ENCODE results near the gene SAV1. TPM values are rescaled to one million over a fixed set of nuclear protein-coding genes. Genes with fewer than 3 reads are reported as not detected.

Gene SAV1
- total and polyA plus RNA-seq, 2 of the 8 experiments (the other 6 are each of a cell fraction or from before 2014, with no cell fraction given), result 15.9 to 78.3 TPM

GRCh38 chr14:50675597-50675996 is 7.5 kb upstream of the SAV1 start:
- Histone ChIP-seq H3K9ac (replicated peaks in 1 of 4; ENCODE audit: extremely low read depth in 1 of 4, low read depth in 3 of 4, low read length in 3 of 4) (no peak overlapping the region), H2AK5ac (ENCODE audit: low read depth, low read length) (no peak overlapping the region), H2BK12ac (ENCODE audit: low read depth, low read length) (no peak overlapping the region), H3K27me3 (replicated peaks in 1 of 4; ENCODE audit: control insufficient read depth in 3 of 4, extremely low read depth in 1 of 4, insufficient read depth in 3 of 4, low read length in 3 of 4) (no peaks in the 10 kb centered on the region), H3K23me2 (ENCODE audit: low read depth, low read length) (no peaks in the 10 kb centered on the region), H3K4ac (replicated peaks; ENCODE audit: insufficient read length, low read depth, low read length) (no peak overlapping the region), H3K79me2 (ENCODE audit: control insufficient read depth in 1 of 2, insufficient read depth in 2 of 2, low read length in 2 of 2) (no peaks in the 10 kb centered on the region), H3K27ac (ENCODE audit: low read depth, low read length) (no peak overlapping the region), H3K4me2 (ENCODE audit: insufficient read depth in 1 of 2, low read depth in 2 of 2, low read length in 2 of 2) (no peak overlapping the region), H2BK5ac (ENCODE audit: low read depth, low read length) (no peak overlapping the region), H4K8ac (ENCODE audit: extremely low read depth, insufficient read depth, low read length) (no peak overlapping the region), H3K14ac (ENCODE audit: insufficient read length) (no peak overlapping the region), H2BK20ac (ENCODE audit: low read length) (no peak overlapping the region), H3K23ac (ENCODE audit: insufficient read length) (no peak overlapping the region), H3K79me1 (ENCODE audit: low read depth, low read length) (no peaks in the 10 kb centered on the region), H4K91ac (replicated peaks; ENCODE audit: insufficient read length, low read length) (no peak overlapping the region), H4K20me1 (replicated peaks in 1 of 2; ENCODE audit: control insufficient read depth in 1 of 2, insufficient read depth in 2 of 2, low read length in 2 of 2) (no peaks in the 10 kb centered on the region), H3K4me1 (replicated peaks in 1 of 4; ENCODE audit: control insufficient read depth in 3 of 4, insufficient read depth in 4 of 4, low read length in 3 of 4) (peaks cover 0 to 7% (median 4%) of the 10 kb centered on the region in 4 experiments; a peak in 4 of 7 replicates), H2BK15ac (ENCODE audit: low read length) (no peak overlapping the region), H3K4me3 (ENCODE audit: extremely low read depth in 1 of 4, insufficient read depth in 2 of 4, low read depth in 3 of 4, low read length in 4 of 4) (no peak overlapping the region), H3K18ac (ENCODE audit: extremely low read depth, low read length) (no peak overlapping the region), H3K36me3 (ENCODE audit: control insufficient read depth in 2 of 4, insufficient read depth in 4 of 4, low read length in 3 of 4) (no peaks in the 10 kb centered on the region; a peak in 1 of 8 replicates), H3K9me3 (ENCODE audit: insufficient read depth in 2 of 2, low read depth in 1 of 2, low read length in 1 of 2) (no peaks in the 10 kb centered on the region), H2BK120ac (replicated peaks; ENCODE audit: low read depth, low read length) (no peak overlapping the region), H3K56ac (replicated peaks; ENCODE audit: insufficient read length, low read depth, low read length) (no peak overlapping the region), H4K5ac (ENCODE audit: insufficient read length, low read depth, low read length) (no peak overlapping the region), H2AFZ (ENCODE audit: low read length) (no peak overlapping the region)
- WGBS, 2 experiments (ENCODE audit: extremely low coverage in 1 of 2, insufficient coverage in 1 of 2, insufficient read length in 1 of 2, insufficient replicate concordance in 2 of 2, low coverage in 1 of 2, low lambda C conversion rate in 2 of 2, missing lambda C conversion rate in 1 of 2), result 97% methylated on average over 2 of the region's 2 CpGs; no CpG with 5 or more reads in 1 of the 2 experiments
- DNase-seq (ENCODE audit: low read depth in 1 of 2, low spot score in 2 of 2) (no peak), FAIRE-seq (no peak)
- POLR2A ChIA-PET (ENCODE audit: partially characterized antibody), result interaction anchor here (0.8 to 1.2 kb wide), 2 partner anchors 15 to 33 kb away, joined by 3 read pairs; no protein-coding TSS in a partner anchor
- CTCF ChIA-PET (ENCODE audit: partially characterized antibody), result interaction anchor here (1.1 kb wide), 2 partner anchors 9 to 57 kb away, joined by 3 read pairs; no protein-coding TSS in a partner anchor
- TF ChIP-seq TAF7 (optimal IDR thresholded peaks at IDR 0.05; ENCODE audit: borderline replicate concordance, low read depth, low read length) (no peak), USF2 (IDR thresholded peaks at IDR 0.05; ENCODE audit: low read length) (no peak), CBX5 (IDR thresholded peaks at IDR 0.05; ENCODE audit: low read depth, low read length) (no peak), SP4 (IDR thresholded peaks at IDR 0.05; ENCODE audit: low read length) (no peak), MAFK (IDR thresholded peaks at IDR 0.05; ENCODE audit: low read depth, low read length) (no peak), CBX8 (IDR thresholded peaks at IDR 0.05; ENCODE audit: borderline replicate concordance, low read depth, low read length) (no peak), YY1 (IDR thresholded peaks at IDR 0.05; ENCODE audit: low read depth, low read length) (no peak), CEBPB (IDR thresholded peaks at IDR 0.05; ENCODE audit: low read depth, low read length) (no peak), TBP (IDR thresholded peaks at IDR 0.05; ENCODE audit: low read depth, low read length) (no peak), BCL11A (IDR thresholded peaks at IDR 0.05; ENCODE audit: low read depth in 2 of 2, low read length in 2 of 2) (no peak), ATF2 (IDR thresholded peaks at IDR 0.05; ENCODE audit: low read length) (no peak), SRF (IDR thresholded peaks at IDR 0.05; ENCODE audit: low read depth, low read length) (no peak)

All from H1 (cell line).